ENCODE data around the gene ACADL.
"Not testable (repeated sequence)": the region's sequence is repeated elsewhere in the genome, so short reads cannot be mapped to it uniquely, and the experiment has no call there.

Gene ACADL

GRCh38 chr2:210179351-210179990 lies 45.8 kb downstream of the ACADL start:
- no peak overlapping the region for H3K27ac ChIP-seq
- TF ChIP-seq CTCF (IDR thresholded peaks at IDR 0.05) = no peak
- DNase-seq (ENCODE audit: low spot score) = no peak
- no peak overlapping the region for H3K4me3 ChIP-seq

- TF ChIP-seq CTCF (IDR thresholded peaks at IDR 0.05) = no peak
- Histone ChIP-seq H3K4me3 (no peak overlapping the region), H3K27ac (no peak overlapping the region)
- no peak for DNase-seq (ENCODE audit: low spot score)
These were observed 47.5 kb downstream of the ACADL start for GRCh38 chr2:210177769-210178168.

GRCh38 chr2:210177115-210177514 lies 48.1 kb downstream of the ACADL start:
- H3K27ac ChIP-seq; DNase-seq (ENCODE audit: low spot score); H3K4me3 ChIP-seq: not testable (repeated sequence)

- H3K4me3 ChIP-seq = no peak overlapping the region
- DNase-seq (ENCODE audit: low spot score) = no peak
- TF ChIP-seq CTCF (IDR thresholded peaks at IDR 0.05) = no peak
These were observed 51.2 kb downstream of the ACADL start for GRCh38 chr2:210174086-210174485.

GRCh38 chr2:210172219-210172575 lies 53.0 kb downstream of the ACADL start:
- H3K4me3 ChIP-seq = peak overlapping the region; percentile 92
- H3K27ac ChIP-seq = peak overlapping the region; percentile 99 to 100
- TF ChIP-seq CTCF (IDR thresholded peaks at IDR 0.05) = no peak
- DNase-seq (ENCODE audit: low spot score) = no peak

More at GRCh38 chr2:210174086-210174485, 51.2 kb downstream of the ACADL start:
- no peak overlapping the region for H3K27ac ChIP-seq

- Histone ChIP-seq H3K27ac (peak within 1 kb of the TSS; percentile 99 to 100), H3K4me3 (peak within 1 kb of the TSS; percentile 92)
- no peak for TF ChIP-seq CTCF (IDR thresholded peaks at IDR 0.05)
- DNase-seq (ENCODE audit: low spot score) = peak; percentile 99
These were observed 53.7 kb downstream of the ACADL start, which contains the start of gene KANSL1L for GRCh38 chr2:210171309-210172218. Gene KANSL1L (minus strand): TSS chr2:210171409. CDS start chr2:210154582, 16,827 bp downstream.

GRCh38 chr2:210170446-210171303 lies 54.6 kb downstream of the ACADL start:
- peak overlapping the region; percentile 92 for H3K4me3 ChIP-seq
- DNase-seq (ENCODE audit: low spot score) = peak; percentile 97
- peak overlapping the region; percentile 99 to 100 for H3K27ac ChIP-seq
- no peak for TF ChIP-seq CTCF (IDR thresholded peaks at IDR 0.05)

Data from coronary artery (tissue), 2 donors.